ENCODE data around the gene LMAN1L.
A peak's percentile ranks its signal among the peaks of the same experiment; 100 is the strongest.

The LMAN1L gene

DNA sequence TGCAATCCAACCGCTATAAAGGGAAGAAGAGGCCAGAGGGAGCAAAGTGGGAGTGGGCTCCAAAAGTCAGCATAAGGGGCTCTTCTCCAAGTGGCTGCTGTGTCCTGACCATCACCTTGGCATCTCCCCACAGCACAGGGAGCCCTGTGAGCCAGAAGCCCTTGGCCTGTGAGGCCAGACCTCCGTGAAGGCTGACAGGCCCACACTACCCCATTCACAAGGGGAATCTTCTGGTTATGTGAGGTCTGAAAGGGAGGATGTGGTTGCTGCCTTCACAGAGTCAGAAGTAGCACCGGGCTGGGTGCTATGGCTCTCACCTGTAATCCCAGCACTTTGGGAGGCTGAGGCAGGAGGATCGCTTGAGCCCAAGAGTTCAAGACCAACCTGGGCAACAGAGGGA, 32.9 kb downstream of the LMAN1L start:
- H3K27me3 ChIP-seq (ENCODE audit: insufficient read depth, low read length): no peaks in the 10 kb centered on the region
- H3K27ac ChIP-seq (ENCODE audit: low read depth, low read length, poor library complexity, severe bottlenecking): peak overlapping the region; percentile 67
- no peaks in the 10 kb centered on the region for H3K79me2 ChIP-seq (ENCODE audit: insufficient read depth, low read length)
- no peaks in the 10 kb centered on the region for H3K9me3 ChIP-seq (ENCODE audit: low read length)
- no peak overlapping the region for H3K4me3 ChIP-seq (ENCODE audit: low read depth, low read length, poor library complexity, severe bottlenecking)
- H2AFZ ChIP-seq (ENCODE audit: low read length): no peak overlapping the region
- TF ChIP-seq, protein P1, sequence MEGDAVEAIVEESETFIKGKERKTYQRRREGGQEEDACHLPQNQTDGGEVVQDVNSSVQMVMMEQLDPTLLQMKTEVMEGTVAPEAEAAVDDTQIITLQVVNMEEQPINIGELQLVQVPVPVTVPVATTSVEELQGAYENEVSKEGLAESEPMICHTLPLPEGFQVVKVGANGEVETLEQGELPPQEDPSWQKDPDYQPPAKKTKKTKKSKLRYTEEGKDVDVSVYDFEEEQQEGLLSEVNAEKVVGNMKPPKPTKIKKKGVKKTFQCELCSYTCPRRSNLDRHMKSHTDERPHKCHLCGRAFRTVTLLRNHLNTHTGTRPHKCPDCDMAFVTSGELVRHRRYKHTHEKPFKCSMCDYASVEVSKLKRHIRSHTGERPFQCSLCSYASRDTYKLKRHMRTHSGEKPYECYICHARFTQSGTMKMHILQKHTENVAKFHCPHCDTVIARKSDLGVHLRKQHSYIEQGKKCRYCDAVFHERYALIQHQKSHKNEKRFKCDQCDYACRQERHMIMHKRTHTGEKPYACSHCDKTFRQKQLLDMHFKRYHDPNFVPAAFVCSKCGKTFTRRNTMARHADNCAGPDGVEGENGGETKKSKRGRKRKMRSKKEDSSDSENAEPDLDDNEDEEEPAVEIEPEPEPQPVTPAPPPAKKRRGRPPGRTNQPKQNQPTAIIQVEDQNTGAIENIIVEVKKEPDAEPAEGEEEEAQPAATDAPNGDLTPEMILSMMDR (IDR thresholded peaks at IDR 0.05; ENCODE audit: low read length): no peak
- H3K9ac ChIP-seq (ENCODE audit: low read length): no peak overlapping the region
- no peaks in the 10 kb centered on the region for H3K9me2 ChIP-seq (ENCODE audit: low read depth, low read length)
- no peak overlapping the region for H3K4me2 ChIP-seq (ENCODE audit: low read length)
- H3K4me1 ChIP-seq (ENCODE audit: insufficient read depth, low read length, severe bottlenecking): peaks cover 43% of the 10 kb centered on the region
- H4K20me1 ChIP-seq (ENCODE audit: insufficient read depth, low read length): no peaks in the 10 kb centered on the region
- H3K36me3 ChIP-seq (ENCODE audit: insufficient read depth, low read length): peaks cover 38% of the 10 kb centered on the region
- no peaks in the 10 kb centered on the region for H3F3A ChIP-seq (ENCODE audit: insufficient read depth, low read length)

DNA sequence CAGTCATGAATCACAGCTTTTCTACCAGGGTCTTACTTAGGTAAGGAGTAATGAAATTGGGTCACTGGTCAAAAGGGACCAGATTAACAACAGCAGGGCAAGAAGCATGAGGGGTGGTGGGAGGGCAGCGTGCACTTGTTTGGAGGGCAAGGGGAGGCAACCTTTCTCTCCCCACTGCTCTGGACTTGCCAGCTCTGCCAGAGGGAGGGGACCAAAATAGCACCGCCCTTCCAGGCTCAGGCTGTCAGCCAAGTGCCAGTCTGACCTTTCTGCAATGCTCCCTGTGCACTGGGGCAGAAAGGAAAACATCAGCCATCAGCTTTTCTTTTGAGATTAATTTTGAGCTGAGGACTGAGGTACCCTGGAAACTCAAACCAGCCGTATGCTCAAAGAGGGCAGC, 34.8 kb downstream of the LMAN1L start:
- Histone ChIP-seq H3K4me3 (ENCODE audit: low read depth, low read length, poor library complexity, severe bottlenecking) (no peak overlapping the region), H3K36me3 (ENCODE audit: insufficient read depth, low read length) (peaks cover 48% of the 10 kb centered on the region), H3K27me3 (ENCODE audit: insufficient read depth, low read length) (no peaks in the 10 kb centered on the region), H2AFZ (ENCODE audit: low read length) (no peak overlapping the region), H3K9me2 (ENCODE audit: low read depth, low read length) (no peaks in the 10 kb centered on the region), H4K20me1 (ENCODE audit: insufficient read depth, low read length) (no peaks in the 10 kb centered on the region), H3K27ac (ENCODE audit: low read depth, low read length, poor library complexity, severe bottlenecking) (no peak overlapping the region), H3F3A (ENCODE audit: insufficient read depth, low read length) (no peaks in the 10 kb centered on the region), H3K4me2 (ENCODE audit: low read length) (no peak overlapping the region), H3K9ac (ENCODE audit: low read length) (no peak overlapping the region), H3K9me3 (ENCODE audit: low read length) (no peaks in the 10 kb centered on the region), H3K79me2 (ENCODE audit: insufficient read depth, low read length) (no peaks in the 10 kb centered on the region), H3K4me1 (ENCODE audit: insufficient read depth, low read length, severe bottlenecking) (peaks cover 26% of the 10 kb centered on the region)
- no peak for TF ChIP-seq EZH2 (IDR thresholded peaks at IDR 0.05; ENCODE audit: borderline replicate concordance, low read length)
- TF ChIP-seq, protein P1 (IDR thresholded peaks at IDR 0.05; ENCODE audit: low read length): no peak

GRCh38 chr15:74850393-74850792, 37.8 kb downstream of the LMAN1L start:
- no peak for TF ChIP-seq EZH2 (IDR thresholded peaks at IDR 0.05; ENCODE audit: borderline replicate concordance, low read length)
- TF ChIP-seq, protein P1 (IDR thresholded peaks at IDR 0.05; ENCODE audit: low read length): no peak
- no peaks in the 10 kb centered on the region for H3K9me2 ChIP-seq (ENCODE audit: low read depth, low read length)
- H2AFZ ChIP-seq (ENCODE audit: low read length): no peak overlapping the region
- H3K4me3 ChIP-seq (ENCODE audit: low read depth, low read length, poor library complexity, severe bottlenecking): no peak overlapping the region
- no peaks in the 10 kb centered on the region for H3K27me3 ChIP-seq (ENCODE audit: insufficient read depth, low read length)
- no peaks in the 10 kb centered on the region for H4K20me1 ChIP-seq (ENCODE audit: insufficient read depth, low read length)
- H3K79me2 ChIP-seq (ENCODE audit: insufficient read depth, low read length): no peaks in the 10 kb centered on the region
- no peak overlapping the region for H3K9ac ChIP-seq (ENCODE audit: low read length)
- H3K27ac ChIP-seq (ENCODE audit: low read depth, low read length, poor library complexity, severe bottlenecking): no peak overlapping the region
- H3K4me2 ChIP-seq (ENCODE audit: low read length): no peak overlapping the region
- H3K36me3 ChIP-seq (ENCODE audit: insufficient read depth, low read length): peaks cover 58% of the 10 kb centered on the region
- peaks cover 3% of the 10 kb centered on the region for H3K4me1 ChIP-seq (ENCODE audit: insufficient read depth, low read length, severe bottlenecking)
- no peaks in the 10 kb centered on the region for H3K9me3 ChIP-seq (ENCODE audit: low read length)
- H3F3A ChIP-seq (ENCODE audit: insufficient read depth, low read length): no peaks in the 10 kb centered on the region
